HepG2 (cell line): ENCODE data around the gene FAM124A. TPM values are rescaled to one million over a fixed set of nuclear protein-coding genes. Genes with fewer than 3 reads are reported as not detected.
A peak's percentile ranks its signal among the peaks of the same experiment; 100 is the strongest.

Experiments used
- ATAC-seq: fragments of 200-7000 bp; cut with Tn5 transposase; 3 replicates; pipeline ENCODE4 v1.9.1; 2020; ENCODE audit warnings: mild to moderate bottlenecking, moderate library complexity
- BruUV-seq: library from RNA; stranded (reverse); fragments of 400-500 nt; replicated peaks from 2 replicates; lab custom pipeline; 2021; lab: Mats Ljungman, UMichigan
- CTCF ChIA-PET: fragments of 300-600 bp; formaldehyde crosslinking; extraction: SDS; loops from one replicate; lab custom pipeline; 2021; ENCODE audit warnings: low total read pairs, inconsistent platforms, low intra/inter-chr PET ratio; lab: Yijun Ruan, JAX
- POLR2A ChIA-PET: fragments of 350-600 bp; sonication (Branson Sonifier 250); formaldehyde crosslinking; loops from one replicate; lab custom pipeline; 2020; ENCODE audit warnings: antibody characterized with exemption, inconsistent platforms; lab: Yijun Ruan, JAX
- DNase-seq: peaks from one replicate; pipeline ENCODE4 v3.0.0-alpha.2; 2015; ENCODE audit warnings: low spot score
- FAIRE-seq: peaks from 3 replicates; lab custom pipeline; 2011; peaks lifted over from hg19 to GRCh38; lab: Jason Lieb, UNC
- H2AFZ ChIP-seq: one replicate; pipeline ENCODE4 v1.6.1; 2011; ENCODE audit warnings: low read length, inconsistent platforms
- H3K27ac ChIP-seq: fragments of 300-600 bp; 3 replicates; pipeline ENCODE4 v1.8.0; 2011; ENCODE audit warnings: mixed run types, mild to moderate bottlenecking, mixed read lengths, low read length, inconsistent platforms; ENCODE audit not compliant: insufficient read depth; ENCODE audit errors: extremely low read length
- H3K27me3 ChIP-seq, 2 experiments: fragments of 200-600 bp in 1 of 2; 2 replicates in 1 of 2; 3 replicates in 1 of 2; pipeline versions ENCODE4 v1.6.0 to v1.8.0; 2011; ENCODE audit warnings: low read length in 2 of 2, mild to moderate bottlenecking in 2 of 2, moderate library complexity in 2 of 2, inconsistent platforms in 1 of 2; ENCODE audit not compliant: insufficient read depth in 2 of 2, control insufficient read depth in 1 of 2
- H3K36me3 ChIP-seq, 2 experiments: fragments of 200-600 bp in 1 of 2; replicated peaks in 1 of 2; 2 replicates in 1 of 2; 3 replicates in 1 of 2; pipeline versions ENCODE4 v1.5.1 to v1.8.0; 2011; ENCODE audit warnings: low read length in 2 of 2, inconsistent platforms in 1 of 2; ENCODE audit not compliant: insufficient read depth in 2 of 2, control insufficient read depth in 1 of 2
- H3K4me1 ChIP-seq: 2 replicates; pipeline ENCODE4 v1.5.1; 2012; ENCODE audit warnings: low read length, inconsistent platforms; ENCODE audit not compliant: insufficient read depth
- H3K4me2 ChIP-seq: 2 replicates; pipeline ENCODE4 v1.6.0; 2011; ENCODE audit warnings: low read depth, low read length, inconsistent platforms
- H3K4me3 ChIP-seq, 3 experiments: fragments of 200-600 bp in 1 of 3; sonication (generic), shearing (Covaris generic) in 1 of 3; replicated peaks in 1 of 3; 2 replicates each; pipeline ENCODE4 v1.5.1; 2011 to 2016; ENCODE audit warnings: low read length in 3 of 3, inconsistent platforms in 2 of 3, low read depth in 2 of 3, mild to moderate bottlenecking in 2 of 3, control low read depth in 1 of 3, mixed read lengths in 1 of 3; ENCODE audit not compliant: insufficient read depth in 1 of 3
- H3K79me2 ChIP-seq: one replicate; pipeline ENCODE4 v1.6.1; 2011; ENCODE audit warnings: low read length, inconsistent platforms; ENCODE audit not compliant: insufficient read depth
- H3K9ac ChIP-seq: 2 replicates; pipeline ENCODE4 v1.6.0; 2011; ENCODE audit warnings: mild to moderate bottlenecking, low read depth, low read length, inconsistent platforms; ENCODE audit not compliant: insufficient read depth
- H3K9me3 ChIP-seq: 2 replicates; pipeline ENCODE4 v1.5.1; 2012; ENCODE audit warnings: mild to moderate bottlenecking, low read length
- H4K20me1 ChIP-seq: 2 replicates; pipeline ENCODE4 v1.6.0; 2011; ENCODE audit warnings: inconsistent platforms, mild to moderate bottlenecking, low read length, moderate library complexity; ENCODE audit not compliant: insufficient read depth
- CEBPB ChIP-seq: IDR thresholded peaks from 2 replicates; pipeline ENCODE4 v1.6.1; 2011; ENCODE audit warnings: low read depth, low read length, improper control_type of control experiment, borderline replicate concordance
- CREB1 ChIP-seq, 2 experiments: fragments of 450-650 bp in 1 of 2; IDR thresholded peaks; 2 replicates each; pipeline ENCODE4 v1.6.1; 2016 to 2017; ENCODE audit warnings: control low read depth in 1 of 2, mild to moderate bottlenecking in 1 of 2, missing compliant biosample characterization in 1 of 2, missing genetic modification characterization in 1 of 2
- REXO4 ChIP-seq: sonication (generic); formaldehyde crosslinking; IDR thresholded peaks from 2 replicates; pipeline ENCODE4 v1.8.0; 2022; ENCODE audit warnings: missing genetic modification reagents, mild to moderate bottlenecking, borderline replicate concordance
- ZNF205 ChIP-seq: IDR thresholded peaks from 2 replicates; pipeline ENCODE4 v1.6.1; 2018; ENCODE audit warnings: missing biosample characterization, missing genetic modification reagents
- WGBS: methylation state at CpG from one replicate; pipeline ENCODE4 v1.1.6; 2017; ENCODE audit warnings: low lambda C conversion rate; 5-methylcytosine and 5-hydroxymethylcytosine counted together
- in situ Hi-C: cut with HindIII; loops from 2 replicates; pipeline ENCODE4 v1.10.0; 2017; ENCODE audit warnings: low pct_unique_long_range_greater_than_20kb; ENCODE audit not compliant: extremely low pct_ligation_motif_present
- intact Hi-C: fragments of 100-400 bp; cut with micrococcal nuclease; formaldehyde crosslinking; loops from one replicate; pipeline ENCODE4 v1.10.0; 2022; ENCODE audit not compliant: unreplicated experiment
- polyA plus RNA-seq, 8 experiments: library from polyadenylated mRNA; depleted of rRNA in 3 of 8; stranded (reverse) in 7 of 8; unstranded in 1 of 8; fragments of >200 nt; fragmentation: Illumina TruSeq in 4 of 8; extraction: Trizol in 4 of 8; gene quantifications; 2 replicates each; pipeline versions ENCODE4 v1.2.1 to v1.2.3, GENCODE V29; 2011 to 2016; ENCODE audit warnings: low read depth in 4 of 8, missing spikeins in 1 of 8, mixed read lengths in 1 of 8; ENCODE audit not compliant: insufficient read depth in 1 of 8
- total RNA-seq, 5 experiments: library from RNA; depleted of rRNA; stranded (reverse); fragments of >200 nt; fragmentation: Illumina TruSeq; extraction: Trizol; gene quantifications; 2 replicates each; pipeline ENCODE4 v1.2.3, GENCODE V29; 2016; ENCODE audit warnings: low read depth in 1 of 5

Gene FAM124A
- total and polyA plus RNA-seq, 2 of the 13 experiments (the other 11 are each of a cell fraction or from before 2014, with no cell fraction given) = not detected

GRCh38 chr13:51326777-51327176 lies 104.6 kb downstream of the FAM124A start:
- POLR2A ChIA-PET = no interaction called here
- no peak for FAIRE-seq

GRCh38 chr13:51327961-51328360 lies 105.8 kb downstream of the FAM124A start:
- peaks cover 0 to 5% of the 10 kb centered on the region in 2 experiments; a peak in 1 of 5 replicates for H3K27me3 ChIP-seq
- DNase-seq = no peak
- BruUV-seq = no TSS peak
- CTCF ChIA-PET = no interaction called here
- no peak overlapping the region for H3K4me2 ChIP-seq
- H2AFZ ChIP-seq = no peak overlapping the region
- 51% methylated on average over 2 of the region's 2 CpGs for WGBS
- no peaks in the 10 kb centered on the region for H3K4me1 ChIP-seq
- ATAC-seq = no peak
- H3K79me2 ChIP-seq = no peaks in the 10 kb centered on the region
- in situ Hi-C loops = no loop called here
- intact Hi-C loops = no loop called here
- H3K36me3 ChIP-seq = no peaks in the 10 kb centered on the region
- no peak for FAIRE-seq
- H4K20me1 ChIP-seq = no peaks in the 10 kb centered on the region
- H3K9me3 ChIP-seq = no peaks in the 10 kb centered on the region
- H3K9ac ChIP-seq = no peak overlapping the region
- H3K27ac ChIP-seq = no peak overlapping the region
- no peak overlapping the region for H3K4me3 ChIP-seq
- POLR2A ChIA-PET = no interaction called here
- TF ChIP-seq CEBPB (peak; percentile 43; the same call in 1 of the 2 replicates), REXO4 (CRISPR knock-in tag) (no peak)
- TF ChIP-seq, all 625 proteins: peak for 1

More at GRCh38 chr13:51326777-51327176, 104.6 kb downstream of the FAM124A start:
- ATAC-seq (no peak), DNase-seq (no peak)
- Histone ChIP-seq H3K9ac (no peak overlapping the region), H4K20me1 (no peaks in the 10 kb centered on the region), H3K79me2 (no peaks in the 10 kb centered on the region), H3K9me3 (no peaks in the 10 kb centered on the region), H3K4me1 (no peaks in the 10 kb centered on the region), H3K4me2 (no peak overlapping the region), H2AFZ (no peak overlapping the region), H3K27ac (no peak overlapping the region), H3K36me3 (no peaks in the 10 kb centered on the region), H3K27me3 (peaks cover 2 to 6% of the 10 kb centered on the region in 2 experiments; a peak in 2 of 5 replicates), H3K4me3 (no peak overlapping the region)
- intact Hi-C loops (no loop called here), in situ Hi-C loops (no loop called here)
- WGBS = 52% methylated on average over 2 of the region's 2 CpGs
- no TSS peak for BruUV-seq
- TF ChIP-seq ZNF205 (CRISPR knock-in tag) (no peak), CREB1 (IDR thresholded peaks at IDR 0.05) (peak; percentile 61), CREB1 (CRISPR knock-in tag; IDR thresholded peaks at IDR 0.05) (no peak)
- CTCF ChIA-PET = interaction anchor here (0.5 kb wide), 1 partner anchor 1602 kb away, joined by 3 read pairs; no protein-coding TSS in a partner anchor
